Thoracic aorta (tissue), 2 donors: ENCODE results near the gene NRTN. TPM values are rescaled to one million over a fixed set of nuclear protein-coding genes. Genes with fewer than 3 reads are reported as not detected.
A peak's percentile ranks its signal among the peaks of the same experiment; 100 is the strongest.

Experiments used
- ATAC-seq: fragments of 150-250 bp; one replicate; pipeline ENCODE4 v1.8.0; 2017; ENCODE audit warnings: low read depth; ENCODE audit not compliant: insufficient number of reproducible peaks, low FRiP score
- DNase-seq: peaks from one replicate; pipeline ENCODE4 v3.0.0-alpha.2; 2020; ENCODE audit warnings: low spot score
- H3K27ac ChIP-seq, 2 donors: fragments of 200-600 bp; sonication (generic); 1 replicate in 1 of 2; 2 replicates in 1 of 2; pipeline ENCODE4 v1.5.1; 2016; ENCODE audit warnings: mild to moderate bottlenecking in 2 of 2, moderate library complexity in 2 of 2
- H3K27me3 ChIP-seq: fragments of 200-600 bp; sonication (generic); replicated peaks from 2 replicates; pipeline ENCODE4 v1.6.0; 2016; ENCODE audit warnings: mild to moderate bottlenecking; ENCODE audit not compliant: insufficient read depth
- H3K36me3 ChIP-seq: fragments of 200-600 bp; sonication (generic); one replicate; pipeline ENCODE4 v1.5.1; 2016
- H3K4me1 ChIP-seq, 2 donors: fragments of 200-600 bp; sonication (generic); 1 replicate in 1 of 2; 2 replicates in 1 of 2; pipeline versions ENCODE4 v1.5.1 to v1.6.0; 2016; ENCODE audit warnings: low read depth in 2 of 2, mild to moderate bottlenecking in 1 of 2; ENCODE audit not compliant: control insufficient read depth in 1 of 2
- H3K4me3 ChIP-seq: fragments of 200-600 bp; sonication (generic); 2 replicates; pipeline ENCODE4 v1.5.1; 2016; ENCODE audit warnings: mild to moderate bottlenecking
- H3K9me3 ChIP-seq: fragments of 200-600 bp; sonication (generic); 2 replicates; pipeline ENCODE4 v1.5.1; 2016
- CTCF ChIP-seq: fragments of 200-600 bp; sonication (generic); IDR thresholded peaks from one replicate; pipeline ENCODE4 v1.5.1; 2019; ENCODE audit warnings: antibody characterized with exemption
- total RNA-seq, 2 donors: library from RNA; depleted of rRNA; stranded (reverse); fragments of >200 nt; gene quantifications; one replicate each; pipeline versions ENCODE4 v1.1.0 to v1.2.3, GENCODE V29; 2016

Gene NRTN
- total RNA-seq, 2 donors from 2014 or later, result not detected

GRCh38 chr19:5787409-5788182, 17.3 kb upstream of the NRTN start:
- DNase-seq, result no peak
- H3K4me3 ChIP-seq, result no peak overlapping the region
- H3K9me3 ChIP-seq, result no peaks in the 10 kb centered on the region
- no peak overlapping the region for H3K27ac ChIP-seq
- H3K4me1 ChIP-seq, result peaks cover 5 to 6% of the 10 kb centered on the region in 2 donors
- no peak for ATAC-seq
- no peaks in the 10 kb centered on the region for H3K27me3 ChIP-seq
- TF ChIP-seq CTCF, result no peak
- H3K36me3 ChIP-seq, result peaks cover 40% of the 10 kb centered on the region

GRCh38 chr19:5788422-5788821, 16.4 kb upstream of the NRTN start:
- peaks cover 5 to 6% of the 10 kb centered on the region in 2 donors for H3K4me1 ChIP-seq
- ATAC-seq (no peak), DNase-seq (no peak)
- H3K9me3 ChIP-seq, result no peaks in the 10 kb centered on the region
- peaks cover 40% of the 10 kb centered on the region for H3K36me3 ChIP-seq
- H3K27me3 ChIP-seq, result no peaks in the 10 kb centered on the region
- H3K4me3 ChIP-seq, result no peak overlapping the region
- TF ChIP-seq CTCF, result no peak
- H3K27ac ChIP-seq, result no peak overlapping the region

- no peak overlapping the region for H3K4me3 ChIP-seq
- no peaks in the 10 kb centered on the region for H3K9me3 ChIP-seq
- DNase-seq (no peak), ATAC-seq (no peak)
- no peak overlapping the region for H3K27ac ChIP-seq
- no peaks in the 10 kb centered on the region for H3K27me3 ChIP-seq
- H3K4me1 ChIP-seq, result peaks cover 5 to 6% of the 10 kb centered on the region in 2 donors
- TF ChIP-seq CTCF, result no peak
- H3K36me3 ChIP-seq, result peaks cover 40% of the 10 kb centered on the region
Measured at GRCh38 chr19:5789351-5789761, 15.5 kb upstream of the NRTN start.

- Histone ChIP-seq H3K36me3 (peaks cover 36% of the 10 kb centered on the region), H3K9me3 (no peaks in the 10 kb centered on the region), H3K27me3 (no peaks in the 10 kb centered on the region), H3K4me3 (peak overlapping the region; percentile 81), H3K4me1 (peaks cover 5 to 6% of the 10 kb centered on the region in 2 donors), H3K27ac (peak overlapping the region; percentile 89 to 93)
- no peak for TF ChIP-seq CTCF
- no peak for ATAC-seq
- no peak for DNase-seq
Measured at GRCh38 chr19:5789886-5790558, 14.8 kb upstream of the NRTN start.
